Astrocyte of the cerebellum (primary cell): Measurements from ENCODE around the gene VPS45.
A peak's percentile ranks its signal among the peaks of the same experiment; 100 is the strongest.
"Not testable (repeated sequence)": the region's sequence is repeated elsewhere in the genome, so short reads cannot be mapped to it uniquely, and the experiment has no call there.

ENCODE experiments used
- DNase-seq: peaks from one replicate; pipeline ENCODE4 v3.0.0-alpha.2; 2011; ENCODE audit warnings: low read depth
- H3K4me3 ChIP-seq: 2 replicates; pipeline ENCODE4 v1.5.1; 2011; ENCODE audit warnings: mild to moderate bottlenecking, low read depth, low read length, moderate library complexity
- CTCF ChIP-seq: IDR thresholded peaks from 2 replicates; pipeline ENCODE4 v1.5.1; 2012; ENCODE audit warnings: low read length, low read depth, moderate library complexity, mild to moderate bottlenecking; ENCODE audit errors: missing control alignments
- in situ Hi-C: cut with HindIII; loops from 2 replicates; pipeline ENCODE4 v1.10.0; 2017; ENCODE audit warnings: low sequenced_read_pairs

Gene VPS45

GRCh38 chr1:150180474-150180873 is 112.9 kb downstream of the VPS45 start:
- no peak for TF ChIP-seq CTCF
- no peak overlapping the region for H3K4me3 ChIP-seq
- in situ Hi-C loops = no loop called here
- DNase-seq = no peak

GRCh38 chr1:150182247-150182646 is 114.7 kb downstream of the VPS45 start:
- DNase-seq = no peak
- no peak overlapping the region for H3K4me3 ChIP-seq
- TF ChIP-seq CTCF = no peak
- in situ Hi-C loops = no loop called here

- H3K4me3 ChIP-seq = no peak overlapping the region
- no peak for DNase-seq
- no peak for TF ChIP-seq CTCF
- in situ Hi-C loops = no loop called here
Observed at GRCh38 chr1:150183061-150183460, 115.5 kb downstream of the VPS45 start.

GRCh38 chr1:150185481-150185880 is 117.9 kb downstream of the VPS45 start:
- in situ Hi-C loops = no loop called here
- no peak for DNase-seq
- TF ChIP-seq CTCF = no peak
- H3K4me3 ChIP-seq = no peak overlapping the region

- H3K4me3 ChIP-seq, DNase-seq, in situ Hi-C loops: not testable (repeated sequence)
Observed at GRCh38 chr1:150186438-150186788, 118.8 kb downstream of the VPS45 start.

GRCh38 chr1:150186789-150187559 is 119.4 kb downstream of the VPS45 start:
- in situ Hi-C loops = no loop called here
- TF ChIP-seq CTCF = peak; percentile 42
- H3K4me3 ChIP-seq = no peak overlapping the region
- DNase-seq = peak; percentile 23

GRCh38 chr1:150187560-150187931 is 120.0 kb downstream of the VPS45 start:
- H3K4me3 ChIP-seq = no peak overlapping the region
- no peak for DNase-seq
- in situ Hi-C loops = no loop called here
- TF ChIP-seq CTCF = no peak
